Smooth muscle cell (in vitro differentiated cells): ENCODE measurements around the gene INMT. TPM values are rescaled to one million over a fixed set of nuclear protein-coding genes. Genes with fewer than 3 reads are reported as not detected.

Experiments used
- polyA plus RNA-seq: library from polyadenylated mRNA; unstranded; fragments of >200 nt; fragmentation: Nextera tagmentation; extraction: Ambion mirVana; gene quantifications from 2 replicates; pipeline ENCODE4 v1.2.1, GENCODE V29; 2016
- total RNA-seq: library from RNA; depleted of rRNA; stranded (reverse); fragments of >200 nt; gene quantifications from 2 replicates; pipeline ENCODE4 v1.2.3, GENCODE V29; 2014

Gene INMT
- total and polyA plus RNA-seq, 2 experiments from 2014 or later: 2.3 to 4.0 TPM

Other genes with a start within 250 kb of the INMT start
- gene GGCT, start 247.3 kb upstream of the INMT start, total RNA-seq: 41.4 and 53.1 TPM in 2 replicates
- 36.9 and 39.3 TPM in 2 replicates for gene GGCT, start 247.3 kb upstream of the INMT start, polyA plus RNA-seq
- 240 and 299 TPM in 2 replicates for gene GARS1, start 157.3 kb upstream of the INMT start, total RNA-seq
- gene GARS1, start 157.3 kb upstream of the INMT start, polyA plus RNA-seq: 222 and 233 TPM in 2 replicates
- not detected in 2 replicates for gene CRHR2, start 69.7 kb upstream of the INMT start, total RNA-seq
- 0.16 and 0.74 TPM in 2 replicates for gene CRHR2, start 69.7 kb upstream of the INMT start, polyA plus RNA-seq
- 5.3 and 7.3 TPM in 2 replicates for gene MINDY4, start 19.3 kb downstream of the INMT start, total RNA-seq
- gene MINDY4, start 19.3 kb downstream of the INMT start, polyA plus RNA-seq: 4.9 and 6.0 TPM in 2 replicates
- gene AQP1, start 159.7 kb downstream of the INMT start, total RNA-seq: 2,330 and 2,442 TPM in 2 replicates
- gene AQP1, start 159.7 kb downstream of the INMT start, polyA plus RNA-seq: 2,039 and 2,747 TPM in 2 replicates
- gene GHRHR, start 211.8 kb downstream of the INMT start, total RNA-seq: not detected in 2 replicates
- not detected in 2 replicates for gene GHRHR, start 211.8 kb downstream of the INMT start, polyA plus RNA-seq